ENCODE measurements around the gene LRP1. TPM values are rescaled to one million over a fixed set of nuclear protein-coding genes. Genes with fewer than 3 reads are reported as not detected.

Gene LRP1
- total RNA-seq, 2 experiments from 2014 or later: 1.1 to 4.4 TPM

GRCh38 chr12:57156701-57157403 lies 28.6 kb downstream of the LRP1 start:
- Histone ChIP-seq H3K27ac (ENCODE audit: low read depth, low read length, poor library complexity, severe bottlenecking) (no peak overlapping the region), H3K4me2 (ENCODE audit: low read length) (no peak overlapping the region), H4K20me1 (ENCODE audit: insufficient read depth, low read length) (no peaks in the 10 kb centered on the region), H3K36me3 (ENCODE audit: insufficient read depth, low read length) (no peaks in the 10 kb centered on the region), H2AFZ (ENCODE audit: low read length) (no peak overlapping the region), H3K9me3 (ENCODE audit: low read length) (no peaks in the 10 kb centered on the region), H3K4me3 (ENCODE audit: low read depth, low read length, poor library complexity, severe bottlenecking) (no peak overlapping the region), H3K4me1 (ENCODE audit: insufficient read depth, low read length, poor library complexity, severe bottlenecking) (peaks cover 5% of the 10 kb centered on the region), H3K79me2 (ENCODE audit: insufficient read depth, low read depth, low read length) (no peaks in the 10 kb centered on the region), H3K9me2 (ENCODE audit: insufficient read depth, low read length) (no peaks in the 10 kb centered on the region)
- no peak for DNase-seq (ENCODE audit: low spot score)
- CTCF ChIA-PET (ENCODE audit: unreplicated experiment): no interaction called here
- intact Hi-C loops (cut with micrococcal nuclease; ENCODE audit: unreplicated experiment): no loop called here
- POLR2A ChIA-PET: no interaction called here
- TF ChIP-seq, protein P1, sequence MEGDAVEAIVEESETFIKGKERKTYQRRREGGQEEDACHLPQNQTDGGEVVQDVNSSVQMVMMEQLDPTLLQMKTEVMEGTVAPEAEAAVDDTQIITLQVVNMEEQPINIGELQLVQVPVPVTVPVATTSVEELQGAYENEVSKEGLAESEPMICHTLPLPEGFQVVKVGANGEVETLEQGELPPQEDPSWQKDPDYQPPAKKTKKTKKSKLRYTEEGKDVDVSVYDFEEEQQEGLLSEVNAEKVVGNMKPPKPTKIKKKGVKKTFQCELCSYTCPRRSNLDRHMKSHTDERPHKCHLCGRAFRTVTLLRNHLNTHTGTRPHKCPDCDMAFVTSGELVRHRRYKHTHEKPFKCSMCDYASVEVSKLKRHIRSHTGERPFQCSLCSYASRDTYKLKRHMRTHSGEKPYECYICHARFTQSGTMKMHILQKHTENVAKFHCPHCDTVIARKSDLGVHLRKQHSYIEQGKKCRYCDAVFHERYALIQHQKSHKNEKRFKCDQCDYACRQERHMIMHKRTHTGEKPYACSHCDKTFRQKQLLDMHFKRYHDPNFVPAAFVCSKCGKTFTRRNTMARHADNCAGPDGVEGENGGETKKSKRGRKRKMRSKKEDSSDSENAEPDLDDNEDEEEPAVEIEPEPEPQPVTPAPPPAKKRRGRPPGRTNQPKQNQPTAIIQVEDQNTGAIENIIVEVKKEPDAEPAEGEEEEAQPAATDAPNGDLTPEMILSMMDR (conservative IDR thresholded peaks at IDR 0.05; ENCODE audit: low read length): no peak
- TF ChIP-seq EZH2phosphoT487 (IDR thresholded peaks at IDR 0.05; ENCODE audit: borderline replicate concordance, low read depth, low read length): no peak
- no TSS peak for BruUV-seq (replicated peaks)

DNA sequence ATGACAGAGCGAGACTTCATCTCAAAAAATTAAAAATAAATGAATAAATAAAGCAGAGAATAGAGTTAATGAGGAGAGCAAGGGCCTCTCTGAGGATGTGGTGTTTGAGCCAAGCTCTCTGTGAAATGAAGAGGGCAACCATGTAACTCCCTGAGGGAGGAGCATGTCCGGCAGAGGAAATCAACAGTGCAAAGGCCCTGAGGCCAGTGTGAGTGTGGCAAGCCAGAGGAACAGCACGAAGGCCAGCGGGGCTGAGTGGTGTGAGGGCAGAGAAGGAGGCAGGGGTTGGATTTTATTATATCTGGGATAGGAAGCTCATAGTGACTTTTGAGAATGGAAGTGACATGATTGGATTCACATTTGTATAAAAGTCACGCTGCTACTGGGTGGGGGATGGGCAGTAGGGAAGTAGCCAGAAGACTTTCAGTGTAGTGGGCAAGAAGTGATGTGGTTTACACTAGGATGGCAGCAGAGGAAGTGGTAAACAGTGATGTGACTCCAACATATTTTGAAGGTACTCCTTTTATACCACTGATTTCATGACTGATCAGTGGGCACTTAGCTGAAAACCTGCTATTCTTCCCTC lies 29.4 kb downstream of the LRP1 start:
- Histone ChIP-seq H3K4me1 (ENCODE audit: insufficient read depth, low read length, poor library complexity, severe bottlenecking) (peaks cover 5% of the 10 kb centered on the region), H3K79me2 (ENCODE audit: insufficient read depth, low read depth, low read length) (no peaks in the 10 kb centered on the region), H2AFZ (ENCODE audit: low read length) (no peak overlapping the region), H4K20me1 (ENCODE audit: insufficient read depth, low read length) (no peaks in the 10 kb centered on the region), H3K27ac (ENCODE audit: low read depth, low read length, poor library complexity, severe bottlenecking) (no peak overlapping the region), H3K9me3 (ENCODE audit: low read length) (no peaks in the 10 kb centered on the region), H3K4me3 (ENCODE audit: low read depth, low read length, poor library complexity, severe bottlenecking) (no peak overlapping the region), H3K4me2 (ENCODE audit: low read length) (no peak overlapping the region), H3K36me3 (ENCODE audit: insufficient read depth, low read length) (no peaks in the 10 kb centered on the region), H3K9me2 (ENCODE audit: insufficient read depth, low read length) (no peaks in the 10 kb centered on the region)
- intact Hi-C loops (cut with micrococcal nuclease; ENCODE audit: unreplicated experiment): no loop called here
- ChIA-PET POLR2A (no interaction called here), CTCF (ENCODE audit: unreplicated experiment) (no interaction called here)
- no TSS peak for BruUV-seq (replicated peaks)
- no peak for DNase-seq (ENCODE audit: low spot score)
- TF ChIP-seq EZH2phosphoT487 (IDR thresholded peaks at IDR 0.05; ENCODE audit: borderline replicate concordance, low read depth, low read length): no peak
- TF ChIP-seq, protein P1 (conservative IDR thresholded peaks at IDR 0.05; ENCODE audit: low read length): no peak

- intact Hi-C loops (cut with micrococcal nuclease; ENCODE audit: unreplicated experiment): no loop called here
- TF ChIP-seq, protein P1 (conservative IDR thresholded peaks at IDR 0.05; ENCODE audit: low read length): no peak
- TF ChIP-seq EZH2phosphoT487 (IDR thresholded peaks at IDR 0.05; ENCODE audit: borderline replicate concordance, low read depth, low read length): no peak
- ChIA-PET CTCF (ENCODE audit: unreplicated experiment) (no interaction called here), POLR2A (no interaction called here)
- Histone ChIP-seq H3K79me2 (ENCODE audit: insufficient read depth, low read depth, low read length) (no peaks in the 10 kb centered on the region), H3K4me2 (ENCODE audit: low read length) (no peak overlapping the region), H3K9me2 (ENCODE audit: insufficient read depth, low read length) (no peaks in the 10 kb centered on the region), H3K4me1 (ENCODE audit: insufficient read depth, low read length, poor library complexity, severe bottlenecking) (peaks cover 5% of the 10 kb centered on the region), H3K27ac (ENCODE audit: low read depth, low read length, poor library complexity, severe bottlenecking) (no peak overlapping the region), H2AFZ (ENCODE audit: low read length) (no peak overlapping the region), H4K20me1 (ENCODE audit: insufficient read depth, low read length) (no peaks in the 10 kb centered on the region), H3K36me3 (ENCODE audit: insufficient read depth, low read length) (no peaks in the 10 kb centered on the region), H3K4me3 (ENCODE audit: low read depth, low read length, poor library complexity, severe bottlenecking) (no peak overlapping the region), H3K9me3 (ENCODE audit: low read length) (no peaks in the 10 kb centered on the region)
- BruUV-seq (replicated peaks): no TSS peak
- no peak for DNase-seq (ENCODE audit: low spot score)
Measured at GRCh38 chr12:57158186-57158585, 29.9 kb downstream of the LRP1 start.
